GM08714 (cell line): Measurements from ENCODE around the gene CNTN2.

ENCODE experiments used
- H3K4me3 ChIP-seq: fragments of 200-500 bp; sonication (Bioruptor generic); 2 replicates; pipeline ENCODE4 v1.5.1; 2014; ENCODE audit warnings: mild to moderate bottlenecking, low read length, inconsistent platforms
- ZNF274 ChIP-seq: IDR thresholded peaks from 2 replicates; pipeline ENCODE4 v1.6.1; 2012; ENCODE audit warnings: mild to moderate bottlenecking, low read depth, low read length

The CNTN2 gene

DNA sequence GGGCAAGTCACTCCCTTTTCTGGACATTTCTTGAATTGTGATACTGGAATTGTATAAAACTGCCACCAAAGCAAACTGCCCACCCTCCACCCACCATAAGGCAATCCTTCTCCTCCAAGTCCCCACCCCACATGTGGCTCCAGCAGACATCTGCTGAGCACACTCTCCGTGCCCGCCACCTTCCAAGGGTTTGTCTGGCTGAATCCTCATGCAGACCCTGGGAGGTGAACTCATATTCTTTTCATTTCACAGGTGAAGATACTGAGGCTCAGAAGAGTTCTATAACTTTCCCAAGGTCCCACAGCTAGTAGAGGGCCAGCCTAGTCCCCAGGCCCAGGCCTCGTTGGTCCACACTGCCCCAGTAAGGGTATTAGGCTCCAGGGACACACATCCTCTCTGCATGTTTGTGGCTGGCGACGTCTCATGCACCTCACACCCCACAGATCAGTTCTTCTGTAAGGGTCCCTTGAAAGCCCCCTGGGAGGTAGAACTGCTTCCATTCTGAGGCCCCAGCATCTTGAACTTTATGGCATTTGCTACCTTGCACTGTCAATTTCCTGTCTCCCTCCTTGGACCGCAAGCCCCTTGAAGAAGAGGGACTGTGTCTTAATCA lies 14.1 kb downstream of the CNTN2 start:
- no peak for TF ChIP-seq ZNF274
- no peak overlapping the region for H3K4me3 ChIP-seq

DNA sequence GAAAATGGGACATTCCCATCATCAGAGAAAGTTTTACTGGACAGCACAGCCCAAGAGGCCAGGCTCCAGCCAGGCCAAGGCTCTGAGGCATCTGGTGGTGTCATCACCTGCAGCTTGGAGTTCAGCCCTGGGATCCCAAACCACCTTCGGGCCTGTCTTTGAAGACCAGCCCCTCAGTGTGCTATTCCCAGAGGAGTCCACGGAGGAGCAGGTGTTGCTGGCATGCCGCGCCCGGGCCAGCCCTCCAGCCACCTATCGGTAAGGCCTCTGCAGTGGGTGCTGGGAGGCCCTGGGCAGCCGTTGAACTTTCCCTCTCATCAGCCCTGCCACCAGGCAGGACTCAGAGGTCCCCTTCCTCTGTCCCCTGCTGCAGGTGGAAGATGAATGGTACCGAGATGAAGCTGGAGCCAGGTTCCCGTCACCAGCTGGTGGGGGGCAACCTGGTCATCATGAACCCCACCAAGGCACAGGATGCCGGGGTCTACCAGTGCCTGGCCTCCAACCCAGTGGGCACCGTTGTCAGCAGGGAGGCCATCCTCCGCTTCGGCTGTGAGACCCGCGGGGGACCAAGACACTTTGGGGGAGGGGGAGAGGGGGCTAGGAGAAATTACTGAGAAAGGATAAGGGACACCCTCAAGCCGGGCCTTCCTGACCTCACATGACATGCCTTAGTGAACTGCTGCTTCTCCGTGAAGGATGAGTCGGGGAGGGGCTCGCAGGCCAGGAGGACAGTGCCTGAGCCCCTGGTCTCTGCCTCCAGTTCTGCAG lies 15.0 kb downstream of the CNTN2 start:
- TF ChIP-seq ZNF274: no peak
- H3K4me3 ChIP-seq: no peak overlapping the region

DNA sequence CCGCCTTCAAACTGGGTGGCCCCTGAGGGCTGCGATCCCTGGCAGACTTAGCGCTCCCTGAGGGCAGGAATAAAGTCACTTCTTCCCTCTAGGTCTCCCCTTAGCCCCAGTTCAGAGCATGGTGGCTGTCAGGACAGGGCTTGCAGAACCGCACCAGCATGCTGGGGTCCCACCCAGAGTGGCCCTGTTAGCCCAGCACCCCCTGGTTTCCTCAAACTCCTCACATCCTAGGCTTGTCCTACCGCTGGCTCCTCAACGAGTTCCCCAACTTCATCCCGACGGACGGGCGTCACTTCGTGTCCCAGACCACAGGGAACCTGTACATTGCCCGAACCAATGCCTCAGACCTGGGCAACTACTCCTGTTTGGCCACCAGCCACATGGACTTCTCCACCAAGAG lies 15.8 kb downstream of the CNTN2 start:
- no peak overlapping the region for H3K4me3 ChIP-seq

DNA sequence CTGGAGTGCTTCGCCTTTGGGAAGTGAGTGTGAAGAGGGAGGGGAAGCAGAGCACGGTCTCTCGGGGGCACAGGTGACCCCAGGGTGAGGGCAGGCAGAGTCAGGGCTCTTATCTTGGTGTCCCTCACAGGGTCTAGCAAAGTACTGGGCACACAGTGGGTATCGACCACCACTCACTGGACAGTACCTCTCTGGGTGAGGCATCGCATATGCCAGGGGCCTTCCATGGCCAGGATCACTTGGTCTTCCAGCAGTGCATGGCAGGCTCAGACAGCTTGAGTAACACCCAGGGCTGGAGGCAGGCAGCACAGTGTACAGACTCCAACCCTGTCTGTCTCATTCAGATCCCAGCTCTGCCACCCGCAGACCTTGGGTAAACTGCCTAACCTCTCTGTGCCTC lies 16.6 kb downstream of the CNTN2 start:
- TF ChIP-seq ZNF274: no peak
- no peak overlapping the region for H3K4me3 ChIP-seq

More for the DNA sequence above, 15.8 kb downstream of the CNTN2 start:
- no peak for TF ChIP-seq ZNF274

DNA sequence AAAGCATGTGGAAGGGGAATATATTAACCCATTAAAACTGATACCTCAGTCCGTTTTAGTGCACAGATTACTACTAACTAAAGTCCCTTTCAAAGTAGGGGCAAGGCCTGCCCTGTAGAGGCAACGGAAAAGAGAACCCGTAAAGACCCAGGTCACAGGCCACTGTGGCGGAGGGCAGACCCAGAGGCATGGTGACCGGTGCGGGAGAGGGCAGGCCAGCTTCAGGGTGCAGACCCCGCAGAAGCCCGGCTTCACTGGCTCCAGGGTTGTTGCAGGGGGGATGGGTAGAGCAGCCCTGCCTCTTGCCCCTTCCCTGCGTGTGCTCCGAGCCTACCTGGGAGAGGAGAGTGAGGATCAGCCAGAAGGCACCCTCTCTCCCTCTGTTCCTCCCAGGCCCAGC lies 17.7 kb downstream of the CNTN2 start:
- TF ChIP-seq ZNF274: no peak
- H3K4me3 ChIP-seq: no peak overlapping the region

DNA sequence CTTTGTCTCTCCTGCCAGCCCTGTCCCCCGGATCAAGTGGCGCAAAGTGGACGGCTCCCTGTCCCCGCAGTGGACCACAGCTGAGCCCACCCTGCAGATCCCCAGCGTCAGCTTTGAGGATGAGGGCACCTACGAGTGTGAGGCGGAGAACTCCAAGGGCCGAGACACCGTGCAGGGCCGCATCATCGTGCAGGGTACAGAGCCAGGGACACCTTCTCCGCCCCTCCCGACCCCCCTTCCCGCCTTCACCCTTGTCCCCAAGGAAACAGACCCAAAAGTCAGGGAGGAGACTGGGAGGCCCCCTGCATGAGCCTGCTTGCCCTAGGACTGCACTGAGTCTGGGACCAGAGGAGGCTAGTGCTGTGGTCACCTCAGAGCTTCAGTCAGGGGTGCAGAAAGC lies 18.2 kb downstream of the CNTN2 start:
- no peak overlapping the region for H3K4me3 ChIP-seq
- TF ChIP-seq ZNF274: no peak

DNA sequence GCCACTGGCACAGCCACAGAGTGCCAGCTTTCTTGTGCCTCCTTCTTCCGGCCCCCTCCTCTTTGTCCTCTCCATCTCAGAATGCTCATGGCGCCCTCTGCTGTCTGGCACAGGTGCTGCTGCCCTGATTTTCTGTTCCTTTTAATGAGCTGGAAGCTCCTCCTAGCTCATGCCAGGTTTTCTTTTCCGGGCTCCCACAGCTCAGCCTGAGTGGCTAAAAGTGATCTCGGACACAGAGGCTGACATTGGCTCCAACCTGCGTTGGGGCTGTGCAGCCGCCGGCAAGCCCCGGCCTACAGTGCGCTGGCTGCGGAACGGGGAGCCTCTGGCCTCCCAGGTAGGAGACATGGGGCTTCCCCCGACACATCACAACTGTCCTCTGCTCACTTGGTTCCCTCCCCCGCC lies 18.7 kb downstream of the CNTN2 start:
- TF ChIP-seq ZNF274: no peak

DNA sequence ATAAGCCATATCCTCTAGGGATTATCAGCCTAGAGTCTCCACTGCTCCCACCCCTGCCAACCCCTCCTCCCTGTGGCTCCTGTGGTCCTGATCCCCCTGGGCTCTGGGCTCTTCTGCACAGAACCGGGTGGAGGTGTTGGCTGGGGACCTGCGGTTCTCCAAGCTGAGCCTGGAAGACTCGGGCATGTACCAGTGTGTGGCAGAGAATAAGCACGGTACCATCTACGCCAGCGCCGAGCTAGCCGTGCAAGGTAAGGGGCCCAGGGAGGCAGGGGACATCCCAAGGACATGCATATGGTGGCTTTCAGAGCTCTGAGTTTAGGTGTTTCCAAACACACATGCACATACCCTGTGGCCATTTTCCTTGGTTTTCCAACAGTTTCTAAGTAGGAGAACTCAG lies 19.3 kb downstream of the CNTN2 start:
- H3K4me3 ChIP-seq: no peak overlapping the region
- TF ChIP-seq ZNF274: no peak

More for the DNA sequence above, 18.7 kb downstream of the CNTN2 start:
- no peak overlapping the region for H3K4me3 ChIP-seq

DNA sequence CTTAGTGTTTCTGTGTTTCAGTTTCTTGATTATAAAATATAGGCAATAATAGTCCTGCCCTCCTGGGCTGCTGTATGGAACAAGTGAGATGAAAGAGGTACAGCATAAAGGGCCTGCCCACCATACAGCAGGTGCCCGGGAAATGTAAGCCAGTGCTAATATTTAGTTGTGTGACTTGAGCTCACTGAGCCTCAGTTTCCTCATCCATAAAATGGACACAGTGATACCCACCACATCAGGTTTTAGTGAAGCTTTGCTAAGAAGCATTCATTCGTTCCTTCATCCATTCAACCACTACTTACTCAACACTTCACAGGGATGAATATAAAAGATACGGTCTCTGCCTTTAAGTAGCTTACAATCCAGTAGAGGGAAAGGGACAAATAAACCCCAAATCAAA lies 19.9 kb downstream of the CNTN2 start:
- H3K4me3 ChIP-seq: no peak overlapping the region
- no peak for TF ChIP-seq ZNF274

DNA sequence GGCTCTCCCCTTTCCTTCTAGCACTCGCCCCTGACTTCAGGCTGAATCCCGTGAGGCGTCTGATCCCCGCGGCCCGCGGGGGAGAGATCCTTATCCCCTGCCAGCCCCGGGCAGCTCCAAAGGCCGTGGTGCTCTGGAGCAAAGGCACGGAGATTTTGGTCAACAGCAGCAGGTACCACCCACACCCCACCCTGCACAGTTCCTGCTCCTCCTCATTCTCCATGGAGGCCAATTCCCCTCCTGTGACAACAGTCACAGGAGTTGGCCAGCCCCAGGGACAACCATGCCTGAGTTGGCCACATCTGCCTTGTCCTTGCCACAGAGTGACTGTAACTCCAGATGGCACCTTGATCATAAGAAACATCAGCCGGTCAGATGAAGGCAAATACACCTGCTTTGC lies 21.3 kb downstream of the CNTN2 start:
- H3K4me3 ChIP-seq: no peak overlapping the region
- no peak for TF ChIP-seq ZNF274

DNA sequence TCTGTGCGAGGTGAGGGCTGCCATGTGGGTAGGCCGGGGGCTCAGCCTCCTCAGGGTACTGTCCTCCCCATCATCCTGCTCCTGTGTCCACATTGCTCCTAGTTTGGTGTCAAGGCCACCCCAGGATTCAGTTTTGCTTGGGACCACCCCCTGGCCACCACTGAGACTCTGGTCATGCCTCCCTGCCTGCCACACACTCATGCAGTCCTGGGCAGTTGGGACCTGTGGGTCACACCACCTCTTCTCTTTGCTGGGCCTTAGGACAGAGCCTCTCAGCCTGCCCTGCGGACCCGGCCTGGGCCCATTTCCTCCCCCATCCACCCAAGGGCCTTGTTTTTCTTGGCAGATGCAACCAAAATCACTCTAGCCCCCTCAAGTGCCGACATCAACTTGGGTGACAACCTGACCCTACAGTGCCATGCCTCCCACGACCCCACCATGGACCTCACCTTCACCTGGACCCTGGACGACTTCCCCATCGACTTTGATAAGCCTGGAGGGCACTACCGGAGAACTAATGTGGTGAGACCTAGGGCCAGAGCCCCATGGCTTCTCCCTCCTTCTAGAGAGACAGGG lies 21.8 kb downstream of the CNTN2 start:
- H3K4me3 ChIP-seq: no peak overlapping the region
- TF ChIP-seq ZNF274: no peak

DNA sequence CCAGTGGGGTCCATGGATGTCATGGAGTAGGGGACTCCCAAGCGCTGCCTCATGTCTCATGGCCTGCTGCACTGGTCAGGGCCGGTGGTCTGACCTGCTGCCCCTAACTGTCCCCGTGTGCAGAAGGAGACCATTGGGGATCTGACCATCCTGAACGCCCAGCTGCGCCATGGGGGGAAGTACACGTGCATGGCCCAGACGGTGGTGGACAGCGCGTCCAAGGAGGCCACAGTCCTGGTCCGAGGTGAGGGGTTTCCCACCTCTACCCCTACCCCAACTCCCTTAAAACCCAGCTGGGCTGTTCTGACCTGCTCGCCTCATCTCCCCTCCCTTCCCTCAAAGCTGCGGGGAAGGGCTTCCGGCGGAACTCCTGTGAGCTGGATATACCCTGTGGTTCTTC lies 22.7 kb downstream of the CNTN2 start:
- H3K4me3 ChIP-seq: no peak overlapping the region
- no peak for TF ChIP-seq ZNF274

DNA sequence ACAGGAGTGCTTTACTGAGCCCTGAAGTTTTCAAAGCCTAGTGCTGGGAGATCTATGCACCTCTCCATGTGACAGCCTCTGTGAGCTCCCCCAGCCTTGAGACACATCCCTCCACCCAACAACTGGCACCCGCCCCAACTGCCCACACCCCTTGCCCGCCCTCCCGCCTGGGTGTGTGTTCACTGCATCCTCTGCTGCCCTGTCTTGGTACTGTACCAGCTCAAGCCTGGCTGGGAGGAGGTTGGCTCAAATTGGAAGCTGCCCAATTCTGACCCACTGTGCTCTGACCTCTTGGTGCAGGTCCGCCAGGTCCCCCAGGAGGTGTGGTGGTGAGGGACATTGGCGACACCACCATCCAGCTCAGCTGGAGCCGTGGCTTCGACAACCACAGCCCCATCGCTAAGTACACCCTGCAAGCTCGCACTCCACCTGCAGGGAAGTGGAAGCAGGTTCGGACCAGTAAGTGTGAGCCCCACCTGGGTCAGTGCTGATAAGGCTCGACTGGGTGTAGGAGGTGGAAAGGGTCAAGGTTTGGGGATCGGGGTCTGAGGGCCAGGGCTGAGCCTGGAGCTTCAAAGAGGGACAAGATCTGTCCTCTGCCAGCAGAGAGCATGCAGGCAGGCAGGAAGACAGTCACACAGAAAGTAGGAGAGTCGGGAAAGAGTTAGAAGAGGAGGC lies 23.3 kb downstream of the CNTN2 start:
- no peak for TF ChIP-seq ZNF274
- H3K4me3 ChIP-seq: no peak overlapping the region

DNA sequence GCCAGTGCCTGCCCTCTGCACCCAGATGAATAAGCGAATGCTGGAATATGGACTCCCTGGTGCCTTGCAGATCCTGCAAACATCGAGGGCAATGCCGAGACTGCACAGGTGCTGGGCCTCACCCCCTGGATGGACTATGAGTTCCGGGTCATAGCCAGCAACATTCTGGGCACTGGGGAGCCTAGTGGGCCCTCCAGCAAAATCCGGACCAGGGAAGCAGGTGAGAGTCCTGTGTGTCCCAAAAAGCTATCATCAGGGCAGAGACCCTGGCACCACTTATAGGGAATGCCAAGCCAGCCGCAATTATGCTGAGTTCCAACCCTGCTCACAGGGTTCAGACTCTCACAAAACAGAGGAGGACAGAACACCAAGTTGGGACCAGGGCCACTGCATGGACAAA lies 24.0 kb downstream of the CNTN2 start:
- no peak overlapping the region for H3K4me3 ChIP-seq
- no peak for TF ChIP-seq ZNF274

DNA sequence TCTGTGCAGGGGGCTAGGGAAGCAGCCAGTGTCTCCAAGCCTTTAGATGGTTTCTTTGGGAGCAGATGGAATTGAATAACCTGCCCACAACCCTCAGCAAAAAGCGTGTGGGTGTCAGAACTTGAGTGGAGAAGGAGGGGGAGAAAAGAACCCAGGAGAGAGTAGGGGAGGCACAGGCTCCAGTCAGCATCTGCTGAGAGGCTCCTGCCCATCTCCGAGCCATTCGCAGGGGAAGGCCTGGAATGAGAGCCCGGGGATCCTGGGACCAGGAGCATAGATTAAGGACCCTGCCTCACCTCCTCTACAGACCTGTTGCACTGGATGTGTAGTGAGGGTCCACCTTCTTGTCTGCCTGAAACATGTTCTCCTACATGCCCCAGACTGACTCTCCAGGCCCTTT lies 25.0 kb downstream of the CNTN2 start:
- TF ChIP-seq ZNF274: no peak
- no peak overlapping the region for H3K4me3 ChIP-seq
